ENCODE measurements around the gene TMEM266.

TMEM266 gene

DNA sequence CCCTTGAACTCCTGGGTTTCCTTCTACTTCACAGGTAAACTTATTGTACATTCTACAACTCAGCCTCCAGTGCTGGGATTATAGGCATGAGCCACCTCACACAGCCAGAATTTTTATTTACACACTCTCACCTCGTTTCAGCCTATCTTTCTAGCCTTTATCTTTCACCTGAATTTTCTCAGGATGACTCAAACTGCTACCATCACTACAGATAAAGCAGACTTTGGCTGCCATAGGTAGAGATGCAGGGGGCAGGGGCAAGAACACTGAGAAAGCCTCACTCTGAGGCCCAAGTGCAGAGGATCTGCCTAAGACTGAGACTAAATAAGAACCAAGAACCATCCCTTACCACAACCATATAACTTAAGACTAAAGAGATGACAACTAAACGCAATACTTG lies 192.5 kb downstream of the TMEM266 start:
- H3K9ac ChIP-seq (ENCODE audit: low read depth, low read length, poor library complexity, severe bottlenecking), result no peak overlapping the region
- no peaks in the 10 kb centered on the region for H3K4me1 ChIP-seq (ENCODE audit: insufficient read depth, low read length, poor library complexity, severe bottlenecking)
- peaks cover 4% of the 10 kb centered on the region; the same call in 1 of the 2 replicates for H3K9me3 ChIP-seq (ENCODE audit: insufficient read depth, low read depth, low read length)
- H3F3A ChIP-seq (ENCODE audit: low read depth), result no peaks in the 10 kb centered on the region
- TF ChIP-seq CTCF (conservative IDR thresholded peaks at IDR 0.05; ENCODE audit: low read length) (no peak), EZH2phosphoT487 (IDR thresholded peaks at IDR 0.05; ENCODE audit: borderline replicate concordance) (no peak)
- peaks cover 26% of the 10 kb centered on the region; the same call in 1 of the 2 replicates for H3K36me3 ChIP-seq (ENCODE audit: insufficient read depth, low read length)
- H3K27me3 ChIP-seq (ENCODE audit: insufficient read depth, low read length, poor library complexity, severe bottlenecking), result no peaks in the 10 kb centered on the region
- H4K20me1 ChIP-seq (ENCODE audit: insufficient read depth, low read length, poor library complexity, severe bottlenecking), result no peaks in the 10 kb centered on the region
- no peak overlapping the region for H3K4me2 ChIP-seq (ENCODE audit: low read depth, low read length, poor library complexity, severe bottlenecking)
- H3K9me2 ChIP-seq (replicated peaks; ENCODE audit: low read depth, low read length), result no peaks in the 10 kb centered on the region
- H3K4me3 ChIP-seq (ENCODE audit: low read length, poor library complexity, severe bottlenecking), result no peak overlapping the region
- no peak overlapping the region for H2AFZ ChIP-seq (ENCODE audit: low read length)
- H3K79me2 ChIP-seq (ENCODE audit: insufficient read depth, low read length), result no peaks in the 10 kb centered on the region

DNA sequence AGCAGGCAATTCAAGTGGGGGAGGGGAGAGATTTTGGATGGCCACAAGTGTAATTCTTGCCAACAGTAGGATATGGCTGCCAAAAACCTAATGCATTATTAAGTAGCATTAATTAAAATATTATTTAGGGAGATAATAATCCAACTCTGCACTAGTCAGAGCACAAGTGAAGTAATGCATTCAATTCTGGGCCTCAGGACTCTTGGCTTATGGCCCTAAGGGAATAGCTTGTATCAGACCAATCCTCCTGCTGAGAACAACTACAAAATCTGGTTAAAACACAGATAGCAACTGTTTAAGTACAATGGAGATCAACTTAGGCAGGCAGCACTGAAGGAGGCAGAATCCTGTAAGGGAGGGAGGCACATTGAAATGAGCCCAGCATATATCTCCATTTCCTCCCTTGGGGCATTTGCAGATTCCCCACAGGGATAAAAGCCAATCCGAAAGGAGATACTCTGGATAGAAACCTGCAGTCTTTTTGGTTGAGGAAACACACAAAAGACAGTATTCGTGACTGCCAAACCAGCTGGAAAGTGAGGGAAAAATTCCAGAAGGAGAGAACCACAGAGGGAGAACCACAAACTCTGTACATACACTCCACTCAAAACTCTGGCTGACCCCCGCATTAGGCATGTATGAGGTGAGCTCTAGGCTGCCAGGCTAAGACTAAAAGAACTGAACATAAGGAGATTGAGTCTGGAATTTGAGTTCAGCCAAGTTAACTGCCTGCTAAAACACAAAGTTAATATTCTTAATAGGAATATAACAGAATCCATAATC lies 194.1 kb downstream of the TMEM266 start:
- Histone ChIP-seq H3K9ac (ENCODE audit: low read depth, low read length, poor library complexity, severe bottlenecking) (no peak overlapping the region), H3K27me3 (ENCODE audit: insufficient read depth, low read length, poor library complexity, severe bottlenecking) (no peaks in the 10 kb centered on the region), H3K36me3 (ENCODE audit: insufficient read depth, low read length) (peaks cover 30% of the 10 kb centered on the region; the same call in 1 of the 2 replicates), H3K4me3 (ENCODE audit: low read length, poor library complexity, severe bottlenecking) (no peak overlapping the region), H3F3A (ENCODE audit: low read depth) (no peaks in the 10 kb centered on the region), H3K79me2 (ENCODE audit: insufficient read depth, low read length) (no peaks in the 10 kb centered on the region), H4K20me1 (ENCODE audit: insufficient read depth, low read length, poor library complexity, severe bottlenecking) (no peaks in the 10 kb centered on the region), H3K9me3 (ENCODE audit: insufficient read depth, low read depth, low read length) (peaks cover 4% of the 10 kb centered on the region; the same call in 1 of the 2 replicates), H3K9me2 (replicated peaks; ENCODE audit: low read depth, low read length) (no peaks in the 10 kb centered on the region), H3K4me1 (ENCODE audit: insufficient read depth, low read length, poor library complexity, severe bottlenecking) (no peaks in the 10 kb centered on the region), H3K4me2 (ENCODE audit: low read depth, low read length, poor library complexity, severe bottlenecking) (no peak overlapping the region), H2AFZ (ENCODE audit: low read length) (no peak overlapping the region)
- no peak for TF ChIP-seq EZH2phosphoT487 (IDR thresholded peaks at IDR 0.05; ENCODE audit: borderline replicate concordance)
- TF ChIP-seq CTCF (conservative IDR thresholded peaks at IDR 0.05; ENCODE audit: low read length), result no peak
